HG02973 (cell line): ENCODE measurements around the gene IBA57.

ENCODE experiments used
- ATAC-seq: cut with Tn5 transposase; IDR thresholded peaks from one replicate; pipeline ENCODE4 v1.9.1; 2021; ENCODE audit warnings: moderate library complexity; ENCODE audit not compliant: unreplicated experiment

Gene IBA57

DNA sequence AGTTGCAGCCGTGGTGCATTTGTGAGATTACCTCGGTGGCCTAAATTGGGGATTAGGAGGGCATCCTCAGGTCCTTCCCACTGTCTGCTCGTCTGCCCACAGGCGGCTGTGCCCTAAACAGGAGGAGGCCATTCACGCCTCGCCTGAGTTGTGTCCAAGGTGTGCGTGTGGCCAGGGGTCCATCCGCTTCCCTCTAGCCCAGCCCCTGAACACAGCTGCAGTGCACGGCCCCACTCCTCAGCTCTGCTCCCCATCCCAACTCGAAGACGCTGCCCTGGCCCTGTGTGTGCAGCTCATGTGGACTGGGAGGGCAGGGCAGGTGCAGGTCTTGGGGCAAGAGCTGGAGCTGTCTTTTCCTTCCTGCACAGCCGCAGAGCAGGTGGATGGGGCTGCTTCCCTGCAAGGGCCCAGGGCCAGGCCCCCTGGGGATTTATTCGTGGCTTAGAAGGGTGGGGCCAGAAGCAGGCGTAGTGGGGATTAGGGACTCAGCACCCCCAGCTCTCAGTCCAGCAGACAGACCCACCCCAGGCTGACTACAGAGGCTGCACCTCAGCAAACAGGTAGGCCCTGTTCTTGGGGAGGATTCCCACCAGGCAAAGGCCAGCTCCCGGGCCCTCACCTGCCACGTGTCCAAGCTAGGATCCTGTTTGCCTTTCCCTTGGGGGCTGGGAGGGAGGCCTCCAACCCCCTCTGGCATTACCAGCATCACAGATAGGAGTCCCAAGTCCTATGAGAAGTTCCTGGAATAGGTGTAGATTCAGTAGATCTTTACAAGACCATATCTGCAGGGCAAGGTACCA lies 21.2 kb upstream of the IBA57 start:
- ATAC-seq, result no peak

DNA sequence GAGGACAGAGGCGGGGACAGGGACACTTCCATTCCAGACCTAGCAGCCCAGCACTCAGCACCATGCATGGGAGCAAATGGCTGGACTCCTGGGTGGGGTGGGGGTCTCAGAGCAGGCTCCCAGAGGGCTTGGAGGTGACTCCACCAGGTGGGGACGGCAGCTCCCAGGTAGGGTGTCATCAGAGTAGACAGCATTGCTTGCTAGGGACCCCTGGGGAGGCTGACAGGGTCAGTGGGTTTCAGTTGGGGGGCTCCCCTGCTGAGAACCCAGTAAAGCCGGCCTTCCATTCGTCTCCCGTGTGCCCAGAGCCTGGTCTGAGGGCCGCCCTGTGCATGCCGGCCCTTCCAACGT lies 20.6 kb upstream of the IBA57 start:
- ATAC-seq, result no peak

DNA sequence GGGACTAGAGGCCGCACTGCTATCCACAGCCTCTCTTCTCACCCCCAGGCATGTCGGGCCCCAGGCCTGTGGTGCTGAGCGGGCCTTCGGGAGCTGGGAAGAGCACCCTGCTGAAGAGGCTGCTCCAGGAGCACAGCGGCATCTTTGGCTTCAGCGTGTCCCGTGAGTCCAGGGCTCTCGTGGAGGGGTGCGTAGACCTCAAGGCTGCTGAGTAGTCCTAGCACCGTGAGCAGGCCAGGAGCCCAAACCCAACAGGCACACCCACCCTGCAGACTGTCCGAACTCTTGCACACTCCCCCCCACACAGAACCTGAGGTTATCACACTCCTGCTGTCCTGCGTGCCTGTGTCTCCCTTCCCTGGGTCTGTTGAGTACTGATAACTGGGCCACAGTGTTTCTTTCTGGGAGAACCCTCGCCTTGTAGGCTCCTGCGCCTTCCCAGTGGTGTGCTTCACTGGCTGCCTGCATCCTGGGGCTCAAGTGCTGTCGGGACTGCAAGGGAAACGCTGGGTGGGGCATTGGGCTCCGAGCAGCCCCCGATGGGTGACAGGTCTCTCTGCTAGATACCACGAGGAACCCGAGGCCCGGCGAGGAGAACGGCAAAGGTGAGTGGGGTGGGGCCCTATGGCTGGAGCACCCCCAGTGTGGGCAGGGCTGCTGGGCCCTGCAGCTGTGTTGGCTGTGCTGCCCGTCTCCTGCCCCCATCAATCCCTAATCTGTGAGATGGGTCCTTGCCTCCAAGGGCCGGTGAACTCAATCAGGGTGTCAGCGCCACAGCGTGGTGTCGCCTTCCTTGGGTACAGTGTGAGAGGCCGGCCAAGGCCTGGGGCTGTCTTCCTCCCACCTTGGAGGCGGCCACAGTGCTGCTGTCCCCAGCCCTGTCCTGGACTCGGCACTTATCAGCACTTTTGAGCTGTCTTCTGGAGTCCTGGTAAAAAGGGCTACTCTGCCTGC lies 19.9 kb upstream of the IBA57 start:
- ATAC-seq, result no peak

DNA sequence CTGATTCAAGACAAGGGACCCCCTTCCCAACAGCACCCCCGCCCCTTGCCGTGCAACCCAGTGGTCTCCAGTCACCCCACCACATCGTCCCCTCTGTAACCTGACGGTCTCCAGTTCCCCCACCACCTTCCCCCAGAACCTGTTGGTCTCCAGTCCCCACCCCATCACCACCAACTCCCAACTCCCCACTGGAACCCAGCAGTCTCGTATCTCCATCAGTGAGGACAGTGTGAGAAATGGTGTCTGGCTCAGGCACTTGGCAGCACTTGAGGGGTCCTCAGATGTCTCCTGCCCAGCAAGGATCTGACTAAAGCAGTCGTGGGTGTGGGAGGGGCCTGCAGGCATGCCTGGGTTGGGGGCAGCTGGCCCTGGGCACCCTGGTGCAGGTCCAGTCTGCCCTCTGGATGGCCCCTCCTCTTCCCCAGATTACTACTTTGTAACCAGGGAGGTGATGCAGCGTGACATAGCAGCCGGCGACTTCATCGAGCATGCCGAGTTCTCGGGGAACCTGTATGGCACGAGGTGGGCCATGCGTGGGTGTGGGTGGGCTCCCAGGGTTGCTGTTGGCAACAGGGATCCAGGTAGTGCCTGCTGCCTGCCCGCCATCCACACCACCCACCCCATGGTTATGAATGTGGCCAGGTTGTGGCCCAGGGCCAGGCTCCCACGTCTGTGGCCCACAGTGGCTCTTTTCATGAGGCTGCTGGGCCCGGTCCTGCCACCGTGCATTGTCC lies 19.0 kb upstream of the IBA57 start:
- no peak for ATAC-seq

DNA sequence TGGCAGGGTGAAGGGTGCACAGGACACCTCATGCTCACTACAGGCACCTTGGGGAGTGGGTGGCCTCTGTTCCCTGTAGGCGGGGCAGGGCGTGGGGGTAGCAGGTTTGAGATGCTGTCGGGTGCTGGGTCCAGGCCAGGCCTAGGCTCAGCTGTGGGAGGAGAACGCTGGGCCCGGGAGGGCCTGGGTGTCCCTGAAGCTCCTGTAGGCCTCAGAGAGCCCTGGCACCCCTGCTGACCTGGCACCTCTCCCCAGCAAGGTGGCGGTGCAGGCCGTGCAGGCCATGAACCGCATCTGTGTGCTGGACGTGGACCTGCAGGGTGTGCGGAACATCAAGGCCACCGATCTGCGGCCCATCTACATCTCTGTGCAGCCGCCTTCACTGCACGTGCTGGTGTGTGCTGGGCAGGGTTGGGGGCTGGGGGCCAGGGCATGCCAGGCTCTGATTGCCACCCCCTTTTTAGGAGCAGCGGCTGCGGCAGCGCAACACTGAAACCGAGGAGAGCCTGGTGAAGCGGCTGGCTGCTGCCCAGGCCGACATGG lies 18.4 kb upstream of the IBA57 start:
- no peak for ATAC-seq

DNA sequence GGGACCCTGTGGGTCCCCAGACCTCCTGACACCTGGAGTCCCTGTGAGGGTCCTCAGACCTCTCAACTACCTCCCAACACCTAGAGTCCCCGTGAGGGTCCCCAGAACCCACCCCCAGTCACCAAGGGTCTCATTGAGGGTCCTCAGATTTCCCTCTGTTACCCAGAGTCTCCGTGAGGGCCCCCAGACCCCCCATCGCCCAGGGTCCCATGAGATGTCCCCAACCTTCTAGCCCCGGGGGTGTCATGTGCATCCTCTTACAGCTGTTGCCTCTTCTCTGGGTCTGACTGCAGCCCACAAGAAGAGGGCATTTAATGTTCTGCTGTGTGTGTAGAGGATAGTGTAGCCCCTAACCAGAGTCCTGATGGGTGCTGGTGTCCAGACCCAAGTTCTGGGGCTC lies 17.8 kb upstream of the IBA57 start:
- no peak for ATAC-seq

DNA sequence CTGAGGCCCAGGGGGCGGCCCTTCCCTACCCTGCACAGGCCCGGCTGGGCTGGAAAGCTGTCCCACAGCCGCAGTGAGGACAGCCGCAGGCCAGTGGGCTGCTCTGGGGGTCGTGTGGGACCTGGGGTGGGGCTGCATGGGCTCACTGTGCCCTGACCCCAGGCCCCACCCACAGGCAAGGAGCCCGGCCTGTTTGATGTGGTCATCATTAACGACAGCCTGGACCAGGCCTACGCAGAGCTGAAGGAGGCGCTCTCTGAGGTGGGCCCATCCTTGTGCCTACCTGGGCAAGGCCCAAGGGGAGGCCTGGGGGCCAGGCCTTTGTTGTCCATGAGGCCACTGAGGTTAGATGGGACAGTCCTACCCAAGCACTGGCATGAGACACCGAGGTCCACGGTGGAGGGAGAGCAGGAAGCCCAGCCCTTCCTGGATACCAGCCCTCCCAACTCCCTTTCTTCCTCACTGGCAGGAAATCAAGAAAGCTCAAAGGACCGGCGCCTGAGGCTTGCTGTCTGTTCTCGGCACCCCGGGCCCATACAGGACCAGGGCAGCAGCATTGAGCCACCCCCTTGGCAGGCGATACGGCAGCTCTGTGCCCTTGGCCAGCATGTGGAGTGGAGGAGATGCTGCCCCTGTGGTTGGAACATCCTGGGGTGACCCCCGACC lies 17.3 kb upstream of the IBA57 start:
- ATAC-seq, result no peak

DNA sequence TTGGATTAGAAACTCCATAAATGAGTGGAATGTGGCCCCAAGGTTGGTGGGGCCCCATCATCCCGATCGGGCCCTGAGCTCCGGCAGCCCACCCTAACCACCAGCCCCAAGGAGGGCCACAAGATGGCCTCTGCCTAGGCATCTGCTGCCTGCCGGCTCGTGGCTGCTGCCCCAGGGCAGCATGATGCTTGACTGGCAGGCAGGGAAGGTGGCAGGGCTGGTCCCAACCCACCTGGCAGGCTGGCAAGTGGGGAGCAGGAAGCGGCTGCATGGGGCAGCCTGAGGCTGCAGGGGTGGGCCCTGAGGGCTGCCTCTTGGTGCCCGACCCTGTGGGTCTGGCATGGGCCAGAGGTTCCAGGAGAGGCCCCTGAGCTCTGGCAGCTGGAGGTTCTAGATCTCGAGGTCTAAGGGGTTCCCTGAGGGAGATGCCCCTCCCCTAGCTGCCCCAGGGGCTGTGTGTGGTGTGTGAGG lies 16.6 kb upstream of the IBA57 start:
- ATAC-seq, result no peak

DNA sequence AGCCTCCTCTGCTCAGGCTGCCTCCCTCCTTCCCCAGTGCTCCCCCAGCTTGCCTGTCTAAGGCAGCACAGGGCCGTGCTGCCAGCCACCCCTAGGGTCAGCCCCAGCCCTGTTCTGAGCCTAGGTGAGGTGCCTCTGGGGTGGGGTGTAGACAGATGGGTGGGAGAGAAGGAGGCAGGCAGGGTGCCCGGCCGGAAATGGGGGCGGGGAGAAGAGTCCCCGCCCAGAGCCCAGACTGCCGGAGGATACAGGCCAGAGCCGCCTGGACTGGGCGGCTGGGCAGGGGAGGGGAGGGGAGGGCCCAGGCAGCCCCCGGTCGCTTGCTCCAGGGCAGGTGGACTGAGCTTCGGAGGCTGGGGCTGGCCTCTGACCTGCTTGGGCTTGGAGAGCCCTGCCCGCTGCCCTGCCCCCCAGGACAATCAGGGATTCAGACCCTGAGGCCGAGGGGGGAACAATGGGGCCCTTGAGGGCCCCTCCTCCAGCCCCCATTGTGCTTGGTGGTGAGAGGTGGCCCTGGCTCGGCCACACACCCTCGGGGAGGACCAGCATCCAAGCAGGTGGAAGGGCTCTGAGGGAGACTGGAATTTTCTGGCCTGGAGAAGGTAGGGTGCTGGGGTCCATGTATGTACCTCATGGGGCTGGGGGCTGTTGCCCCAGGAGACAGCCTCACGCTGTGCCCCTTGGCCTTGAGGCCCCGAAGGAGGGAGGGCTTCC lies 16.0 kb upstream of the IBA57 start, which contains the start of gene GJC2:
GJC2 (plus strand) TSS at position 525 of the 714 bp plus-strand sequence. CDS start 7,829 bp downstream, outside the sequence.
- ATAC-seq, result no peak

DNA sequence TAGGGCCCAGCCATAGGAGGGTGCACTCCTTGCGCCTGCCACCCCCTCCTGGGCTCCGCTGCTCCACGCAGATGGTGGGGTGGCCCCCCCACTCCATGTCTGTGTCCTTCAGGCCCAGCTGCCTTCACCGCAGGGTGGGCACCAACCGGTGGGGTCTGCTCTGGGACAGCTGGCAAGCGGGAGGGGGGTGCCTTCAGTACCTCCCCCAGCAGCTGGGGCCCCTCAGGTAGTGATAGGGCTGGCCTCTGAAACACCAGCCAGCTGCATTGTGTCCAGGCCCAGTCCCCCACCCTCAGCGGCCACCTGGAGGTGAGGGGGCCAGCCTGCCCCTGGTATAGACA lies 15.5 kb upstream of the IBA57 start:
- no peak for ATAC-seq

DNA sequence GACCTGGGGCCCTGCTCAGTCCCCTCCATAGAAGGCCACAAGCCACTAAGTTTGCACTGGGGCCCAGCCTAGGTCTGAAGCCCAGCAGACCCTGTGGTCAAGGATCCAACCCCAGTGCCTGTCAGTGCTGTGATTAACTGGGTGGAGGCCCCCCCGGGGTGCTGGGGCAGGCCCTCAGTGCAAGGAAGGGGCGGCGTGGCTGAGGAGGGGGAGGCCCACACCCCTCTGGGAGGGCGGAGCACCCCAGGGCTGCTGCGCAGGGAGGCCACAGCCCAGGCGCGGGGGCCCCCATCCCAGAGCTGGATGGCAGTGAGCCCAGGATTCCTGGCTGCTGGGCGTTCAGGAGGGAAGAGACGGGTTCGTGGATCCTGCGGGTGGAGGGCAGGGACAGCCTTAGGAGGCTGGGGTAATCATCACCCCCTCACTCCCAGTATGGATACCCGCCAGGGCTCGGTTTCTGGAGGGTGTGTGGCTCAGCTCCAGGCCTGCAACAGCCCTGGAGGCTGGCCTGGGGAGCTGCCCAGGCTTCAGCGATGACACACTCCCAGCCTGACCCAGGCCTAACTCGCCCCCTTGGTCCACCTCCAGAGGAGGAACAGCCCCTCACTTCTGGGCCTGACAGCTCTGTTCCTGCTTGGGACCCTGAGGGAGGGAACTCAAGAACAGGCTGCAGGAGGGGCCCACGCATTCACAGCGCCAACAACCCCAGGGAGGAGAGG lies 15.0 kb upstream of the IBA57 start:
- no peak for ATAC-seq

DNA sequence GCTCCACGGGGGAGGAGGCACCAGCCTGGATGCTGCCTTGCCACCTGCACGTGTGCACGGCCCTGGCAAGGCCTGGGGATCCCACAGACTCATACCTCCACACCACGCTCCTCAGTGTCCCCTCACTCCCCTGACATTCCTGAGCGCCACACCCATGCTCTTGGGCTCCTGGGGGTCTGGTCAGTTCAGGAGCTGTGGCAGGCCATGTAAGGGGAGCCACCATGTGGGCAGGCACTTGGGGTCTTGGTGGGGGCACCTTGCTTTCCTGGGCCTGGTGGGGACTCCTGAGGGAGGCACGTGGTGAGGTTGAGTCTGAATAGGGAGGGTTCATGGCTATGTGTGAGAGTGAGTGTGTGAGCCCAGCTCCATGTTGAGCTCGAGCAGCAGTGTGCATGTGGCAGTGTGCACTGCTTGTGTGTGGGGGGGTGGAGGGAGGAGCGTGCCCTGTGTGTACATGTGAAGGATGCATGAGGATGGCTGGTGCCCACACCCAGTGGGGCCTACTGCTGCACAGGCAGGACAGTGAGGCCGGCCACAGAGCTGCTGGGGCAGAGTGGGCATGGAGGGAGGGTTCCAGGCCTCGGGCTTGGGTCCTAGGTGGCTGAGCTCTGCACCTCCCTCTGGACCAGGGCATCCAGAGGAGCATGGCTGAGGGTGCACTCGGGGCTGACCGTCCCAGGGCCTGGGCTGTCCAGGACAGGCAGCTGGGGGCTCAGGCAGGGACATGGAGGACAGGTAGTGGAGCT lies 14.3 kb upstream of the IBA57 start:
- ATAC-seq, result no peak

DNA sequence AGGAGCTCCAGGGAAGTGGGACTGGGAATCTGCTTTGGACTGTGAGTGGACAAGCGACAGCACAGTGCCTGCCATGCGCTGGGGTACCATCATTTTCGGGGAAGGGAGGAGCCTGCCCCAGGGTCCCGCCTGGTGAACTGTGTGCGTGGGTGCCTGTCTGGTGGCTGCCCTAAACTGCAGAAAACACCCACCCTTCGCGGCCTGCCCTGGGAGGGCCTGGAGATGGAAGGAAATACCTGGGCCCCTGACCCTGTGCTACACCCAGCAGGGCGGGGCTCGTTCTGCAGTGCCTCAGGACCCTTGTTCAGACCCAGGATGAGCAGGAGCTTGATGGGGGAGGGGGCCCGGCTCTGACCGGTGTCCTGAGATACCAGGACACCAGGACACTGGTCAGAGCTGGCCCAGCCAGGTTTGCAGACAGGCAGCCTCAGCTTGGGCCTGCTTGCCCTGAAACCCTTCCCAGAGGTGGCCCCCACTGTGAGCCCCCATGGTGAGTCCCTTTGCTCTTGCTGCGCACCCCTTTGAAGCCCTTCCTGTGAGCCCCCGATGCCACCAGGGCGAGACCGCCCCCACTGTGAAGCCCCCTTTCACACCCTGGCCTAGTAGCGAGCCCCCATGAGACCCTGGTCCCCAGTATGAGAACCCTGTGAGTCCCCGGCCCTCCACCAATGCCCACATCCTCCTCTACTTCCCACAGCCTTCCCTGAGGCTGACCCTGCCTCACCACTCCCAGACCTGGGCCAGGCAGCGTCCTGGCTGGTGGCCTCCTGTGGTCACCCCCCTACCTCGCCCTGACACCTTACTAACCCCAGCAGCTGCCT lies 13.3 kb upstream of the IBA57 start:
- ATAC-seq, result no peak

DNA sequence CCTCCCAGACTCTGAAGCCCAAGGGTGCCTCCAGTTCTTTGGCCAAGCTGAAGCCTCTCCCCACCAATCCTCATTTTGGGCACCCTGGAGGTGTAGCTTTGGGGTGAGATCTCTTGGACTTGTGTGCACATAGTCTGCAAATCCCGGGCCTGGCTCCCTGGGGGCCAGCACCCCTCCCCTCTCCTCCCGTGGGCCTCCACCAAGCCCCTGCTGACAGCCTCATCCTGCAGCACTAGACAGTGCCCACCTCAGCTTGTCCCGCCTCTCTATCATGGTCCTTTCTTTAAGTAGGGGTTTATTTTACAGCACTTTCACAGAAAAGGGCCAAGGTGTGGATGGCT lies 12.7 kb upstream of the IBA57 start:
- no peak for ATAC-seq

DNA sequence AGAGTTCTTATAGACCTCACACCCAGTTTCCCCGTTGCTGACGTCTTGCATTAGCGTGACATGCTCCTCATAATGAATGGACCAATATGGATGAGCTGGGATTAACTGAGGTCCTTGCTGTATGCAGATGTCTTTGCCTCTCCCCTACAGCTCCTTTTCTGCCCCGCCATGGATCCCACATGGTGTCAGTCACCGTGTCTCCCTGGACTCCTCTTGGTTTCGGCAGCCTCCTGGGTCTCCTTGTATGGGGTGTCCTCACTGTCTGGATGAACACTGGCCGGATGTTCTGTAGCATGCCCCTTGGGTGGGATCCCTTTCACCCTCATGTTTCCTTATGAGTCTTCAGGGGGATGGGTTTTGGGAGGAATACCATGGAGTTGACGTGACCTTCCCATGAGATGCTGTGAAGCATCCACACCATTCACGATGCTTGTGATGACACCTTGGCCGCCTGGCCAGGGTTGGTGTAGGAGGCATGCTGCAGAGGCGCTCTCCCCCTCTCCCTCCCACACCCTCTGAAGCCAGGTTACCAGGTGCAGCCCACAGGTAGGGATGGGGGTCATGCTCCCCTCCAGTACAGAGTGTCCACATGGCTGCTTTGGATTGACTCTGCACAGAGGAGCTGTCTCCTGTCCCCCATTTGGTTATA lies 11.5 kb upstream of the IBA57 start:
- ATAC-seq, result no peak

DNA sequence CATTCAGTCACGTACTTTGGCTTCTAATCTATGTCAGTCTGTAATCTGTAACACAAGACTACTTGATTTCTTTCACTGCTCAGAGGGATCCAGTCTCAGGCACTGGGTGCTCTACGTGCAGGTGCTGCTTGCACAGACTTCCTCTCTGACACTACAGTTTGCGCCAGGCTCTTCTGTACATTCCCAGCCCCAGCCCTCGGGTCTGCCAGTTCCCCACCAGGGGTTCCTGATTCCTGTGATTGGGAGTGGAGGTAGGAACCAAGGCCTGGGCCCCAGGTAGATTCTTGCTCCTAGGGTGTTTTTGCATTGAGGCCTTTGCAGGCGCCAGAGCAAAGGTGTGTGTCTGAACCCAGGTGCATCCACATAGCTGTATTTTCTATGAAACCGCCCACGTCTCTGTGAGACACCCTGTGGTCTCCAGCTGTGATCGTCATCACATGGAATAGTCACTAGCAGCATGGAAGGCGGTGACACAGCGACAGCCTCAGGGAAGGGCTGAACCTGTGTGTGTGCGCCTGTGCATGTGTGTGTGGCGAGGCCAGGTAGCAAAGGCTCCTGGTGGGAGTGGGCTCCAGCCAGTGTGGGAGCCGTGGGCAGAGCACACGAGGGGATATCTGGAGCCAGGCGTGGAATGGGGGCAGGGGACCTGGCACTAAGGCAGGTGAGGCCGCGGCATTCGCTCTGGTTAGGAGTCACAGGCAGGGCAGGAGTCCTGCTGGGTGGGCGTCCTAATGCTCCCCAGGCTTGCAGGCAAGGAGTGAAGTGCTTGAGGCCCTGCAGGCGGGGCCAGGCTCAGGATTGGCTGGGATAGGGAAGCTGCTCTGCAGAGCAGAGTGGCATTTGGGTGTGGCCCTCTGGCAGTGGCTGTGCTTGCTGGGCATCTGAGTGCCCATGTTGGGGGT lies 10.7 kb upstream of the IBA57 start:
- ATAC-seq, result no peak
